Daoy (cell line): Measurements from ENCODE around the gene TMEM235. TPM values are rescaled to one million over a fixed set of nuclear protein-coding genes. Genes with fewer than 3 reads are reported as not detected.

Experiments
- DNase-seq: peaks from one replicate; pipeline ENCODE4 v3.0.0-alpha.2; 2015; ENCODE audit warnings: low read depth
- total RNA-seq: library from RNA; depleted of rRNA; stranded (reverse); fragments of >200 nt; shearing (Covaris generic); gene quantifications from 2 replicates; pipeline ENCODE4 v1.2.3, GENCODE V29; 2014

Gene TMEM235
- total RNA-seq, 1 experiment from 2014 or later, result not detected

- no peak for DNase-seq
These were observed 23.7 kb downstream of the TMEM235 start for GRCh38 chr17:78255029-78255656.

GRCh38 chr17:78255953-78256706, 24.7 kb downstream of the TMEM235 start:
- no peak for DNase-seq

- no peak for DNase-seq
These were observed 25.5 kb downstream of the TMEM235 start for GRCh38 chr17:78256707-78257591.

- DNase-seq, result no peak
These were observed 26.4 kb downstream of the TMEM235 start for GRCh38 chr17:78257810-78258322.

GRCh38 chr17:78258323-78259191, 27.1 kb downstream of the TMEM235 start:
- no peak for DNase-seq

GRCh38 chr17:78259192-78259554, 27.7 kb downstream of the TMEM235 start:
- DNase-seq, result no peak

GRCh38 chr17:78263063-78263735, 31.8 kb downstream of the TMEM235 start:
- DNase-seq, result no peak

- DNase-seq, result no peak
These were observed 32.4 kb downstream of the TMEM235 start for GRCh38 chr17:78263736-78264340.

- no peak for DNase-seq
These were observed 33.2 kb downstream of the TMEM235 start for GRCh38 chr17:78264590-78264989.

GRCh38 chr17:78265121-78265520, 33.7 kb downstream of the TMEM235 start:
- no peak for DNase-seq

- DNase-seq, result no peak
These were observed 34.8 kb downstream of the TMEM235 start for GRCh38 chr17:78266231-78266631.

GRCh38 chr17:78266771-78267170, 35.3 kb downstream of the TMEM235 start:
- no peak for DNase-seq

GRCh38 chr17:78267253-78268073, 36.0 kb downstream of the TMEM235 start:
- DNase-seq, result no peak

GRCh38 chr17:78268191-78268874, 36.9 kb downstream of the TMEM235 start:
- DNase-seq, result no peak

GRCh38 chr17:78268951-78269905, 37.8 kb downstream of the TMEM235 start:
- no peak for DNase-seq

- no peak for DNase-seq
These were observed 38.5 kb downstream of the TMEM235 start for GRCh38 chr17:78269955-78270381.

GRCh38 chr17:78271419-78272170, 40.2 kb downstream of the TMEM235 start:
- DNase-seq, result no peak
